GM12874 (cell line): ENCODE data around the gene GJB5.

Experiments used
- CTCF ChIP-seq: IDR thresholded peaks from 2 replicates; pipeline ENCODE4 v1.5.1; 2011; ENCODE audit warnings: low read depth, mild to moderate bottlenecking, control low read depth, low read length, moderate library complexity; ENCODE audit not compliant: insufficient read depth

Gene GJB5

GRCh38 chr1:34754964-34755637, at the start of gene GJB5:
TSS of gene GJB5 (plus strand) at chr1:34755047. CDS start at chr1:34757331, 2,284 bp downstream.
- TF ChIP-seq CTCF: no peak

- no peak for TF ChIP-seq CTCF
Observed at GRCh38 chr1:34705077-34705476, 49.8 kb upstream of the GJB5 start.

GRCh38 chr1:34708106-34708505, 46.7 kb upstream of the GJB5 start:
- TF ChIP-seq CTCF: no peak

GRCh38 chr1:34709547-34709946, 45.3 kb upstream of the GJB5 start:
- TF ChIP-seq CTCF: no peak

GRCh38 chr1:34710812-34711211, 44.0 kb upstream of the GJB5 start:
- TF ChIP-seq CTCF: no peak

- no peak for TF ChIP-seq CTCF
Observed at GRCh38 chr1:34711485-34711884, 43.4 kb upstream of the GJB5 start.

GRCh38 chr1:34712007-34712688, 42.7 kb upstream of the GJB5 start:
- no peak for TF ChIP-seq CTCF
